ENCODE measurements around the gene CAMK1D. TPM values are rescaled to one million over a fixed set of nuclear protein-coding genes. Genes with fewer than 3 reads are reported as not detected.
"Not testable (repeated sequence)": the region's sequence is repeated elsewhere in the genome, so short reads cannot be mapped to it uniquely, and the experiment has no call there.

CAMK1D gene
- total and polyA plus RNA-seq, 4 donors: 1.9 to 19.0 (median 7.6) TPM

DNA sequence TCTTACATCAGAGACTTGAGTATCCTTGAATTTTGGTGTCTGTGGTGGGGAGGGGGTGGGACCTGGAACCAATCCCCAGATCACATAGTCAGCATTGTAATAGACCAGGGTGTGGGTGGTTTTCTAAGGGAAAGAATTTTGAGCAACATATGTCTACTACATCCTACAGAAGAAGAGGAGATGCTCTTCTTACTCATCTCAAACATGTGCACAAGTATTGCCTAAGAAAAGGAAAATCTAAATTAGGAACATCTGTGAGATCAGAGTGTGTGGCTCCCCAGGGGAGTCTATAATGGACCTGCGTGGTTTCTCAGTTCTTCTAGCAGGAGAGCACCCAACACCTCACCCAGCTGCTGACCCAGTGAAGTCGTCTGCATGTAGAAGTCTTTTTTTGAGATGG is 503.3 kb downstream of the CAMK1D start:
- no peak overlapping the region for H3K27ac ChIP-seq (ENCODE audit: low read depth in 1 of 2, low read length in 2 of 2)
- no peak overlapping the region for H3K4me3 ChIP-seq (ENCODE audit: low read length in 2 of 2)
- 88 to 93% methylated on average over 2 of the region's 2 CpGs for WGBS, 2 donors

DNA sequence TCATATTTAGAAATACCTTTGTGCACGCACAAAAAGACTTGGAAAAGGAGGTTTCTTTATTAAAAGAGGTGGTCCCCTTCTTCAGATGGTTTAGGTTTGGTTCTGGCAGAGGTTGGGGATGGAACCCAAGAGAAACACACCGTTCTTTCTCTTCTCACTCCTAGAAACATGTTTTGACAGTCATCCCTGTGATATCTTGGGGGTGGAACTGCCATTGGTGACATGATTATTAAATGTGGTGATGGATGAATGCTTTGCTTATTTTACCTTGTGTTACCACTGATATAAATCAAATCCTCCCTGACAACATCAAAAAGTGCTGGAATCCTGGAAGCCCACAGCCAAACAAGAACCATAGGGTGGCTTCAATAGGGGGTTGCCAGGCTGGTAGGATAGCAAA is 505.6 kb downstream of the CAMK1D start:
- no peak overlapping the region for H3K27ac ChIP-seq (ENCODE audit: low read depth in 1 of 2, low read length in 2 of 2)
- no peak overlapping the region for H3K4me3 ChIP-seq (ENCODE audit: low read length in 2 of 2)
- no peaks in the 10 kb centered on the region for H3K4me1 ChIP-seq (ENCODE audit: control insufficient read depth in 1 of 2, insufficient read depth in 2 of 2, low read length in 2 of 2)
- H3K9me3 ChIP-seq (ENCODE audit: control insufficient read depth, low read length): no peaks in the 10 kb centered on the region
- no peaks in the 10 kb centered on the region for H3K36me3 ChIP-seq (ENCODE audit: control insufficient read depth in 1 of 2, insufficient read depth in 2 of 2, low read length in 1 of 2)
- no peaks in the 10 kb centered on the region for H3K27me3 ChIP-seq (ENCODE audit: control insufficient read depth in 1 of 2, insufficient read depth in 2 of 2, low read length in 1 of 2)
- WGBS, 2 donors: 35 to 87% methylated on average over 2 of the region's 2 CpGs
- ATAC-seq (ENCODE audit: low FRiP score) (no peak), DNase-seq (no peak)
- intact Hi-C loops (cut with DNase I): no loop called here

More for the DNA sequence above, 503.3 kb downstream of the CAMK1D start:
- no peaks in the 10 kb centered on the region for H3K9me3 ChIP-seq (ENCODE audit: control insufficient read depth, low read length)
- intact Hi-C loops (cut with DNase I): no loop called here
- ATAC-seq (ENCODE audit: low FRiP score) (no peak), DNase-seq (no peak)
- H3K36me3 ChIP-seq (ENCODE audit: control insufficient read depth in 1 of 2, insufficient read depth in 2 of 2, low read length in 1 of 2): no peaks in the 10 kb centered on the region
- H3K27me3 ChIP-seq (ENCODE audit: control insufficient read depth in 1 of 2, insufficient read depth in 2 of 2, low read length in 1 of 2): no peaks in the 10 kb centered on the region
- no peaks in the 10 kb centered on the region for H3K4me1 ChIP-seq (ENCODE audit: control insufficient read depth in 1 of 2, insufficient read depth in 2 of 2, low read length in 2 of 2)

DNA sequence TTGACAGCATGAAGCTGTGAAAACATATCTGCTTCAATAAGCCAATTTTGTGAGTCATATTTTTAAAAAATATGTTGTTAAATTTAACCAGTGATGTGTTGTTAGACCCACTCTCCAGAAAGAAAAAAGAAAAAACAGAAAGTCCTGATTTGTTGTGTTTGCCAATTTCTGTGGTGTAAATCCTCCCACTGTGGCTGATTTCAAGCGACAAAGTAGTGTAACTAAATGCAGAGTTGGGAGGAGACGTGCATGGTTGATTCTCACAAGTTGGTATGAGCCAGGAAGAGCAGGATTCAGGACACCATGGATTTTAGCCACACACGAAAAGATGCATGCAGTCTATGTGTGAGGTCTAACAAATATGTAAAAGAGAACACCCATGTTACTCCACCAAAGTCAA is 513.1 kb downstream of the CAMK1D start:
- no peak for ATAC-seq (ENCODE audit: low FRiP score)
- intact Hi-C loops (cut with DNase I): no loop called here
- H3K4me1 ChIP-seq (ENCODE audit: control insufficient read depth in 1 of 2, insufficient read depth in 2 of 2, low read length in 2 of 2): no peaks in the 10 kb centered on the region
- 91 to 92% methylated on average over 3 of the region's 3 CpGs for WGBS, 2 donors
- no peaks in the 10 kb centered on the region for H3K9me3 ChIP-seq (ENCODE audit: control insufficient read depth, low read length)
- H3K27me3 ChIP-seq (ENCODE audit: control insufficient read depth in 1 of 2, insufficient read depth in 2 of 2, low read length in 1 of 2): no peaks in the 10 kb centered on the region
- H3K4me3 ChIP-seq (ENCODE audit: low read length in 2 of 2): no peak overlapping the region
- no peak overlapping the region for H3K27ac ChIP-seq (ENCODE audit: low read depth in 1 of 2, low read length in 2 of 2)
- no peak for DNase-seq
- no peaks in the 10 kb centered on the region for H3K36me3 ChIP-seq (ENCODE audit: control insufficient read depth in 1 of 2, insufficient read depth in 2 of 2, low read length in 1 of 2)

DNA sequence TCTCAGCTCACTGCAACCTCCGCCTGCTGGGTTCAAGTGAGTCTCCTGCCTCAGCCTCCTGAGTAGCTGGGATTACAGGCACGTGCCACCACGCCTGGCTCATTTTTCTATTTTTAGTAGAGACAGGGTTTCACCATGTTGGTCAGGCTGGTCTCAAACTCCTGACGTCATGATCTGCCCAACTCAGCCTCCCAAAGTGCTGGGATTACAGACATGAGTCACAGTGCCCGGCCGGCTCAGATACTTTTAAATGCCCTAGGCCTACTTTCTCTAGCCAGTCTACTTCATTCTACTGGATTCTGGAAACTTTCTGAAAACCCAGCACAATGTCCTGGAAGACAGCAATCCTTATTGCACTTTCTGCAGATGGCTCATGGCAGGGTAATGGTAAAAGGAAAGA is 516.2 kb downstream of the CAMK1D start:
- H3K9me3 ChIP-seq (ENCODE audit: control insufficient read depth, low read length); ATAC-seq (ENCODE audit: low FRiP score): not testable (repeated sequence)

DNA sequence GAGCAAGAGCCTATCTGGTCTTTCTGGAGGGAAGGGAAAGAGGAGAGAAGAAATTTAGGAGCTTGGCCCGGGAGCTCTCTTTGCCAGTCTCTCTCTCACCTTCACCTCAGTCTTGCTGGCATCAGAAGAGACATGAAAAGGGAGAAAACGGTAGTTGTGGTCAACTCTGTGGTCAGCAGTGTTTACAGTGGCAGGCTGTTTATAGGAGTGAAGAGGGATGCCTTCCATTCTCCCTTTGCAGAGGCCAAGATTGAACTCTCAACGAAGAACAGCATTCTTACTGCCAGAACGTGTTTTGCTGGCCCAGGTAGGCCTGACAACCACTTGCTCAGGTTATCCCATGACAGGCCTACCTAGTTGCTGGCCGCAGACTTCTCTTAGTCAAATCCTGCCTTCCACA is 518.9 kb downstream of the CAMK1D start:
- Histone ChIP-seq H3K4me3 (ENCODE audit: low read length in 2 of 2) (no peak overlapping the region), H3K4me1 (ENCODE audit: control insufficient read depth in 1 of 2, insufficient read depth in 2 of 2, low read length in 2 of 2) (no peaks in the 10 kb centered on the region), H3K27me3 (ENCODE audit: control insufficient read depth in 1 of 2, insufficient read depth in 2 of 2, low read length in 1 of 2) (no peaks in the 10 kb centered on the region), H3K36me3 (ENCODE audit: control insufficient read depth in 1 of 2, insufficient read depth in 2 of 2, low read length in 1 of 2) (no peaks in the 10 kb centered on the region), H3K9me3 (ENCODE audit: control insufficient read depth, low read length) (no peaks in the 10 kb centered on the region), H3K27ac (ENCODE audit: low read depth in 1 of 2, low read length in 2 of 2) (no peak overlapping the region)
- intact Hi-C loops (cut with DNase I): no loop called here
- ATAC-seq (ENCODE audit: low FRiP score) (no peak), DNase-seq (no peak)
- WGBS, 2 donors: 86 to 93% methylated on average over 5 of the region's 5 CpGs

More for the DNA sequence above, 516.2 kb downstream of the CAMK1D start:
- H3K27ac ChIP-seq (ENCODE audit: low read depth in 1 of 2, low read length in 2 of 2); H3K4me3 ChIP-seq (ENCODE audit: low read length in 2 of 2); DNase-seq; H3K4me1 ChIP-seq (ENCODE audit: control insufficient read depth in 1 of 2, insufficient read depth in 2 of 2, low read length in 2 of 2); H3K36me3 ChIP-seq (ENCODE audit: control insufficient read depth in 1 of 2, insufficient read depth in 2 of 2, low read length in 1 of 2); intact Hi-C loops (cut with DNase I); H3K27me3 ChIP-seq (ENCODE audit: control insufficient read depth in 1 of 2, insufficient read depth in 2 of 2, low read length in 1 of 2): not testable (repeated sequence)
- WGBS, 2 donors: 76 to 77% methylated on average over 6 of the region's 6 CpGs

DNA sequence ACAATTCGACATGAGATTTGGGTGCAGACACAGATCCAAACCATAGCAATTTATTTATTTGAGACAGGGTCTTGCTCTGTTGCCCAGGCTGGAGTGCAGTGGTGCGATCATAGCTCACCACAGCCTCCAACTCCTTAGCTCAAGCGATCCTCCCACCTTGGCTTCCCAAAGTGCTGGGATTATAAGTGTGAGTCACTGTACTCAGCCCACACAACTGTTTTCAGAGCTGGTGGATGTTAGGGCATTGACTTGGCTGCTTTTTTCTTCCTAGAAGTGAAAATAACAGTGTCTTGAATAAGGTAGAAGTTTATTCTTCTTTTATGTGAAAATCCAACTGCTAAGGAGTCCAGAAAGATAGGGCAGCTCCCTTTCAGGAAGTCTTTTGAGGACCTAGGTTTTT is 520.1 kb downstream of the CAMK1D start:
- 34 to 46% methylated on average over 3 of the region's 3 CpGs for WGBS, 2 donors
- intact Hi-C loops (cut with DNase I): no loop called here

DNA sequence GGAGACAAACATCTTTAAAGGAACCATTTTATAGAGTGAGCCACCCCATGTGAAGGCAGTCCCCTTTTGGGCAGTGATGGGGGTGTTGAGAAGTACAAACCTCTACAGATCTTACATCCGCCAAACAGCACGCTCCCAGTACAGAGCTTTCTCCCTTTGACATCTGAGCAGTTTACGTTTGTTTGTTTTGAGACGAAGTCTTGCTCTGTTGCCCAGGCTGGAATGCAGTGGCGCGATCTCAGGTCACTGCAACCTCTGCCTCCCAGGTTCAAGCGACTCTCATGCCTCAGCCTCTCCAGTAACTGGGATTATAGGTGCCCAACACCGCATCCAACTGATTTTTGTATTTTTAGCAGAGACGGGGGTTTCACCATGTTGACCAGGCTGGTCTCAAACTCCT is 523.2 kb downstream of the CAMK1D start:
- intact Hi-C loops (cut with DNase I): no loop called here
- 81 to 83% methylated on average over 9 of the region's 9 CpGs for WGBS, 2 donors
- no peak for ATAC-seq (ENCODE audit: low FRiP score)

More for the DNA sequence above, 520.1 kb downstream of the CAMK1D start:
- Histone ChIP-seq H3K27ac (ENCODE audit: low read depth in 1 of 2, low read length in 2 of 2) (no peak overlapping the region), H3K4me1 (ENCODE audit: control insufficient read depth in 1 of 2, insufficient read depth in 2 of 2, low read length in 2 of 2) (no peaks in the 10 kb centered on the region), H3K9me3 (ENCODE audit: control insufficient read depth, low read length) (no peaks in the 10 kb centered on the region), H3K27me3 (ENCODE audit: control insufficient read depth in 1 of 2, insufficient read depth in 2 of 2, low read length in 1 of 2) (no peaks in the 10 kb centered on the region), H3K4me3 (ENCODE audit: low read length in 2 of 2) (no peak overlapping the region), H3K36me3 (ENCODE audit: control insufficient read depth in 1 of 2, insufficient read depth in 2 of 2, low read length in 1 of 2) (no peaks in the 10 kb centered on the region)
- no peak for DNase-seq
- ATAC-seq (ENCODE audit: low FRiP score): no peak

DNA sequence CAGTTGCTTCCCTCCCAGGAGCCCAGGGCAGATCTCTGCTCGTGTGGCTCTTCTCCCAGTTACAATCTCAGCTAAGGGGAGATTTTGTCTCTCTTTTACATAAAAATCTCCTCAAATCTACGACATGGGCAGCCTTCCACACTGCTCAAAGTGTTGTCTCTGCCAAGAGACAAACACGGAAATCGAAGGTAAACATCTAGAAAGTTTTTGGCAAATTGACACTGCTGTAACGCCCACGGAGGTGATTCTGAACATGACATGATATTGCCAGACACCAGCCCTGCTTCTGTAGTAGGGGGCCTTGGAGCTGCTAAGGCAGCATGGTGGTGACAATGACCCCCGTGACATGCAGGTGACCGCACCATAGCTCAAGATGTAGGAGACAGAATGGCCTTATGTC is 523.8 kb downstream of the CAMK1D start:
- no peaks in the 10 kb centered on the region for H3K9me3 ChIP-seq (ENCODE audit: control insufficient read depth, low read length)
- WGBS, 2 donors: 43 to 44% methylated on average over 8 of the region's 8 CpGs
- no peaks in the 10 kb centered on the region for H3K36me3 ChIP-seq (ENCODE audit: control insufficient read depth in 1 of 2, insufficient read depth in 2 of 2, low read length in 1 of 2)
- no peak overlapping the region for H3K4me3 ChIP-seq (ENCODE audit: low read length in 2 of 2)
- no peak for ATAC-seq (ENCODE audit: low FRiP score)
- intact Hi-C loops (cut with DNase I): no loop called here
- H3K4me1 ChIP-seq (ENCODE audit: control insufficient read depth in 1 of 2, insufficient read depth in 2 of 2, low read length in 2 of 2): no peaks in the 10 kb centered on the region
- H3K27me3 ChIP-seq (ENCODE audit: control insufficient read depth in 1 of 2, insufficient read depth in 2 of 2, low read length in 1 of 2): no peaks in the 10 kb centered on the region
- no peak for DNase-seq
- H3K27ac ChIP-seq (ENCODE audit: low read depth in 1 of 2, low read length in 2 of 2): no peak overlapping the region

More for the DNA sequence above, 523.2 kb downstream of the CAMK1D start:
- DNase-seq: no peak
- H3K4me3 ChIP-seq (ENCODE audit: low read length in 2 of 2): no peak overlapping the region
- H3K9me3 ChIP-seq (ENCODE audit: control insufficient read depth, low read length): no peaks in the 10 kb centered on the region
- no peaks in the 10 kb centered on the region for H3K4me1 ChIP-seq (ENCODE audit: control insufficient read depth in 1 of 2, insufficient read depth in 2 of 2, low read length in 2 of 2)
- no peaks in the 10 kb centered on the region for H3K27me3 ChIP-seq (ENCODE audit: control insufficient read depth in 1 of 2, insufficient read depth in 2 of 2, low read length in 1 of 2)
- H3K27ac ChIP-seq (ENCODE audit: low read depth in 1 of 2, low read length in 2 of 2): no peak overlapping the region
- H3K36me3 ChIP-seq (ENCODE audit: control insufficient read depth in 1 of 2, insufficient read depth in 2 of 2, low read length in 1 of 2): no peaks in the 10 kb centered on the region

DNA sequence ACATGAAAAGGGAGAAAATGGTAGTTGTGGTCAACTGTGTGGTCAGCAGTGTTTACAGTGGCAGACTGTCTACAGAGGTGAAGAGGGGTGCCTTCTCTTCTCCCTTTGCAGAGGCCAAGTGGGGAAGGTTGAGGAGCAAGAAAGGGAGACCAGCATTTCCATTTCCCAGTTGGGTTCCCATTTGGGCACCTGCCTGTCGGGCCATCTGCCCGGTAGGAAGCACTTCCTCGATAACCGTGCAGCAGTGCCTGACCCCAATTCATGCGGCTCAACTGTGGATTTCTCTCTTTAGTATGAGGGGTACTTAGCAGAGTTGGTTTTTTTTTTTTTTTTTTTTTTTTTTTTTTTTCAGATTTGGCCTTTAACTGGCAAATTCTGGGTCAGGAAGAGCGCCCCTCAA is 525.2 kb downstream of the CAMK1D start:
- 88 to 98% methylated on average over 6 of the region's 6 CpGs for WGBS, 2 donors

More for the DNA sequence above, 525.2 kb downstream of the CAMK1D start:
- DNase-seq (no peak), ATAC-seq (ENCODE audit: low FRiP score) (no peak)
- Histone ChIP-seq H3K27ac (ENCODE audit: low read depth in 1 of 2, low read length in 2 of 2) (no peak overlapping the region), H3K9me3 (ENCODE audit: control insufficient read depth, low read length) (no peaks in the 10 kb centered on the region), H3K4me3 (ENCODE audit: low read length in 2 of 2) (no peak overlapping the region), H3K36me3 (ENCODE audit: control insufficient read depth in 1 of 2, insufficient read depth in 2 of 2, low read length in 1 of 2) (no peaks in the 10 kb centered on the region), H3K27me3 (ENCODE audit: control insufficient read depth in 1 of 2, insufficient read depth in 2 of 2, low read length in 1 of 2) (no peaks in the 10 kb centered on the region), H3K4me1 (ENCODE audit: control insufficient read depth in 1 of 2, insufficient read depth in 2 of 2, low read length in 2 of 2) (no peaks in the 10 kb centered on the region)
- intact Hi-C loops (cut with DNase I): no loop called here

Data from aorta (tissue), 5 donors.